DOHH2 (cell line): ENCODE data around the gene ZNF8.

Experiments
- CTCF ChIP-seq: fragments of 200-600 bp; sonication (generic); IDR thresholded peaks from one replicate; pipeline ENCODE4 v1.5.1; 2014; ENCODE audit warnings: antibody characterized with exemption, mild to moderate bottlenecking, low read depth, low read length; ENCODE audit not compliant: poor library complexity, severe bottlenecking
- EZH2phosphoT487 ChIP-seq: fragments of 200-600 bp; sonication (generic); IDR thresholded peaks from 2 replicates; pipeline ENCODE4 v1.6.1; 2017; ENCODE audit warnings: borderline replicate concordance, mild to moderate bottlenecking, antibody characterized with exemption, low read length, moderate library complexity, mixed read lengths

- no peak for TF ChIP-seq CTCF
- TF ChIP-seq EZH2phosphoT487: no peak
Measured at GRCh38 chr19:58330458-58330857, 51.7 kb downstream of the ZNF8 start.
